Cardiac fibroblast (primary cell): ENCODE measurements around the gene MTR.

Experiments used
- DNase-seq, 2 donors: peaks; one replicate each; pipeline versions ENCODE4 v3.0.0 to v3.0.0-alpha.2; 2010; ENCODE audit warnings: low read depth in 2 of 2
- H3K4me3 ChIP-seq, 2 donors: replicated peaks in 1 of 2; 1 replicate in 1 of 2; 2 replicates in 1 of 2; pipeline ENCODE4 v1.5.1; 2011; ENCODE audit warnings: low read depth in 2 of 2, low read length in 2 of 2, mild to moderate bottlenecking in 2 of 2, moderate library complexity in 1 of 2
- CTCF ChIP-seq: IDR thresholded peaks from one replicate; pipeline ENCODE4 v1.5.1; 2011; ENCODE audit warnings: low read depth, mild to moderate bottlenecking, low read length, inconsistent platforms

Gene MTR

GRCh38 chr1:236942431-236942830, 147.3 kb downstream of the MTR start:
- no peak overlapping the region for H3K4me3 ChIP-seq
- no peak for TF ChIP-seq CTCF
- no peak for DNase-seq

- no peak for DNase-seq
- no peak for TF ChIP-seq CTCF
- no peak overlapping the region for H3K4me3 ChIP-seq
These were observed 149.5 kb downstream of the MTR start for GRCh38 chr1:236944556-236944955.

- TF ChIP-seq CTCF = no peak
- no peak for DNase-seq
- no peak overlapping the region for H3K4me3 ChIP-seq
These were observed 149.9 kb downstream of the MTR start for GRCh38 chr1:236945002-236945401.

- H3K4me3 ChIP-seq = no peak overlapping the region
- no peak for DNase-seq
- no peak for TF ChIP-seq CTCF
These were observed 152.7 kb downstream of the MTR start for GRCh38 chr1:236947794-236948193.

GRCh38 chr1:236948381-236948780, 153.3 kb downstream of the MTR start:
- H3K4me3 ChIP-seq = no peak overlapping the region
- TF ChIP-seq CTCF = no peak
- no peak for DNase-seq

- TF ChIP-seq CTCF = no peak
- H3K4me3 ChIP-seq = no peak overlapping the region
- DNase-seq = no peak
These were observed 153.9 kb downstream of the MTR start for GRCh38 chr1:236948996-236949395.

- DNase-seq = no peak
- TF ChIP-seq CTCF = no peak
- no peak overlapping the region for H3K4me3 ChIP-seq
These were observed 155.3 kb downstream of the MTR start for GRCh38 chr1:236950365-236950764.
